Activated gamma-delta T cell (primary cell): ENCODE results near the gene UFD1.

Experiments
- DNase-seq: peaks from one replicate; lab custom pipeline; 2025; lab: John Stamatoyannopoulos, UW

Gene UFD1

GRCh38 chr22:19516378-19517170 is 37.6 kb upstream of the UFD1 start:
- no peak for DNase-seq

DNA sequence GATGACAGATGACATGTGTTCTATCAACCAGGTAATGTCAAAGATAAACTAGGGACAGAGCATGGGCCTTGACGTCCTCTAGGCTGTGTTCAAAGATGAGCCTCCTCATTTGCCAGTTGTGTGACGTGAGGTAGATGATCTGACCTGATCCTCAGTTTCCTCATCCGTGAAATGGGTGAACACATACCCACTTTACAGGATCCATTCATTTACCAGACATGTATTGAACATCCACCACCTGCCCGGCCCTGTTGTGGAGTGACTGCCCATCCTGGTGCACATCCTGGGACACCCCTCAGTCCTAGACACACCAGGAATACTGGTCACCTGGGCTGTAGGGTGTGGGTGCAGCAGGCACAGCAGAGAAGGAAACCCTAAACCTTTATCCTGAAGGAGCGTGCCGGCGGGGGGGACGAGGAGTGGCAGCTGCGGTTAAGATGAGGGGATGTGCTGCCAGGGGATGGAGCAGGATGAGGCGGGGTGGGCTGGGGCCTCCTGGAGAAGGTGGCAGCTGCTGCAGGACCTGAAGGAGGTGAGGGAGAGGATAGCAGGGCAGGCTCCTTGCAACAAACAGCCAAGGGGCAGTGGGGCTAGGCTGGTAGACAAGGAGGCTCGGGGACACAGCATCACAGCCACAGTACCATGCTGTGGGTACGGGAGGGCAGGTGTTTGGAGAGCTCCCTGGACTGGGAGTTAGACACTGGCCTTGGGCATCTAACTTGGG is 36.8 kb upstream of the UFD1 start:
- DNase-seq = no peak

DNA sequence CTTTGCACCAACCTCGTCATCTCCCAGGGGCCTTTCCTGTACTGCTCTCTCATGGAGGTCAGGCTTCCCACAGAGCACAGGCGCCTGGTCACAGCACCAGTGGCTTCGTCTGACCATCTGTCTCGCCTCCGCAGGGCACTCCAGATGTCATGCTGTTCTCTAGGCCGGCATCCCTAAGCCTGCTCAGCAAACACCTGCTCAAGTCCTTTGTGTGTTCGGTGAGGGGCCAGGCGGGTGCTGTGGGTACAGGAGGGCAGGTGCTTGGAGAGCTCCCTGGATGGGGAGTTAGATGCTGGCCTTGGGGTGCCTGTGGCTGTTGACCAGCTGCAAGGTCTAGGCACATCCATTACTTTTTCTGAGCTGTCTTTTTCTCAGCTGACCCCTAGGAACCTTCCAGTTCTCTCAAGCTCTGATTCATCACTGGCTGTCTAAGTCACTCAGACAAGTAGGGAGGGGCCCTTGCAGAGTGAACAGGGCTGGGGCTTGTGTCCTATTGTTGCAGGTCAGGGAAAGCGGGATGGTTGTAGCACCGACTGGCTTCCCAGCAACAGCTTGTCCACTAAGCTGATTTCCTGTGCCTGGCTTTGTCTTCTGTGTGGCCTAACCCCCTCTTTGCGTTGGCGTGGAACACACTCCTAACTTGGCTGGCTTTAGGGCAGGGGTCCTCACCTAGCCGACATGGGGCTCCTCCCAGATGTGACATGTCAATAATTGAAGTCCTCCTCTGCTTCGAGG is 36.0 kb upstream of the UFD1 start:
- no peak for DNase-seq

DNA sequence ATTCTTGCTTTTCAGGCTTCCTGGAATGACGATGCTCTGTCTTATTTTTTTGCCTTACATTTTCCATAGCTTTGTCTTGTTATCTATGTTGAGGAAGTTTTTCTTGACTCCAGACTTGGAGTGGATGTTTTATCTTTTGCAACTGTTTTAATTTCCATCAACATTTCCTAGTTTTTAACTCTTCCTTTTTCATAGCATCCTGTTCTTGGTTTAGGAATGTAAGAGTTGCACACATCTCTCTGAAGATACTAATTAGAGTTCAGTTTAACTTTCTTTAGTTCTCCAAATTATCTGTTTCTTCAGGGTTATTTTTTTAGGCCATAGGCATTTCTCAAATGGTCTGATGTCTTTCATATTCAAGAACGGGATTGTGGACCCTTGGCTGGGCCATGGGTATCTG is 34.8 kb upstream of the UFD1 start:
- DNase-seq = no peak

DNA sequence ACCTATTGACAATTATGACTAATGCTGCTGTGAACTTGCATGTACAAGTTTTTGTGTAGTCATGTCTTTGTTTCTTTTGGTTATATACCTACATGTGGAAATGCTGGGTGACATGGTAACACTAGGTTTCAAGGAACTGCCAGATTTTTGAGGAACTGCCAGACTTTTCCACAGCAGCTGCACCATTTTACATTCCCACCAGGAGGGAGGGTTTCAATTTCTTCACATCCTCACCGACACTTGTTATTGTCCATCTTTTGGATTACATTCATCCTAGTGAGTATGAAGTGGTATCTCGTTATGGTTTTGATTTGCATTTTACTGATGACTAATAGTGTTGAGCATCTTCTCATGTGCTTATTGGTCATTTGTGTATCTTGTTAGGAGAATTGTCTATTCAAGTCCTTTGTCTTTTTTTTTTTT is 31.9 kb upstream of the UFD1 start:
- no peak for DNase-seq

GRCh38 chr22:19509923-19510322 is 30.9 kb upstream of the UFD1 start:
- no peak for DNase-seq

DNA sequence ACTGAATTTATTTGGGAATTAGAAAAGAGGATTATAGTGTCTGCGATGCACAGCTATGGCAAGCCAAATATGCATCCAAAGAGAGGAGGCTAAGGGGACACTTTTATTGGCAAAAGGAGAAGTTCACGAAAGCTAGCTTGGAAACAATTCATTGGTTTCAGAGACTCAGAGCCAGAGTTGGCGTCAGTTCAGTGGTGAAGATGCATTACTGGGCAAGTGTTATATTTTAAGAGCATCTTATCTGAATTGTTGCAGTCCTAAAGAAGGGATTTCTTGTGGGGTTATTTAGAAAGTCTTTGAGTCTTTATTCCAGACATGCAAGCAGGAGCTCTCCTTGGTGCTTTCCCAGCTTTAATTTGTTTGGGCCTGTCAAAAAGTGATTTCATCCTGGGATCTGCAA is 30.2 kb upstream of the UFD1 start:
- no peak for DNase-seq

GRCh38 chr22:19508024-19508776 is 29.2 kb upstream of the UFD1 start:
- DNase-seq = no peak

- DNase-seq = no peak
Measured at GRCh38 chr22:19507534-19507861, 28.5 kb upstream of the UFD1 start.

GRCh38 chr22:19506212-19506611 is 27.2 kb upstream of the UFD1 start:
- DNase-seq = no peak

DNA sequence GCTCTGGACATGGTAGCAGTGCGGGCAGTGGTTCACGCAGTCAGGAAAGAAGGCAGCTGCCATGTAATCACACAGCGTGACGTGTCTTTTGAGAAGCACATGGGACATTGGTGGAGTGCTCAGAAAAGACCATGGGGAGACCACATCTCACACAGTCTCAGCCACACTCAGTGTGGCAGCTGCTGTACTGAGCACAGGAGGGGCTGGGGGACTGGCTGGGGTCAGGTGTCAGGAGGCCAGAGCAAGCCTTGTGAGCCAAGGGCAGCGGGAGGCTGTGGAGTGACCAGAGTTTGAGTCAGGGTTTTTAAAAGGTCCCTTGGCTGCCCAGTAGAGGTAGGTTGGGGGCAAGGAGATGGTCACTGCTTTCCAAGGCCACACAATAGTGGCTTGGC is 26.7 kb upstream of the UFD1 start:
- no peak for DNase-seq

- no peak for DNase-seq
Measured at GRCh38 chr22:19504900-19505734, 26.1 kb upstream of the UFD1 start.

GRCh38 chr22:19503869-19504268 is 24.9 kb upstream of the UFD1 start:
- no peak for DNase-seq

- DNase-seq = no peak
Measured at GRCh38 chr22:19503367-19503766, 24.4 kb upstream of the UFD1 start.

- DNase-seq = no peak
Measured at GRCh38 chr22:19501897-19502447, 23.0 kb upstream of the UFD1 start.

- no peak for DNase-seq
Measured at GRCh38 chr22:19499880-19500242, 20.9 kb upstream of the UFD1 start.

DNA sequence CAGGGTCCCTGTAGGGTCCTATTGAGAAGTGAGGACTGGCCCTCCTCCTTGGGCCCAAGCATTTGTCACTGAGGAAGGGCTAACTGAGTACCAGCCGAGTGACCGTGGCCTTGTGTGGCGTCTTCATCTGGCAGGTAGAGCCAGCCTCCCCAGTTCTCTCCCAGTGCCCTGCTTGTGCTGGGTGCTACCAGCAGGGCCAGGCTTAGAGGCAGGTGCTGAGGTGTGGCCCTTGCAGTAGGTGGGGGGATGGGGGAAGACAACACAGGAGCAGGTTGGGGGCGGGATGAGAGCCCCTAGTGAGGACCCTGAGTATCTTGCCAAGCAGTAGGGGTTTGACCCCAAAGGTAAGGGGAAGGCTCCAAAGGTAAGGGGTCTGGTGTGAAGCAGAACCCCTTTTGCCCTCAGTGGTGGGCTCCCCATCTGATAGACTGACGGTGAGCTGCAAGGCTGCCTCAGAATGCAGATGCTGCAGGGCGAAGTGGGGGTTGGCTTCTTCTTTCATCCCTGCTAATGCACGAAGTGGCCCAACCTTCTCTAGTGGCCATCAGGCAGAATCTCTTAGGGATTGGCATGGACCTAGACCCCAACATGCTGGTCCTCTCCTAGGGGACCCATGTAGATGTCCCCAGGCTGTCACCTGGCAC is 20.4 kb upstream of the UFD1 start:
- no peak for DNase-seq

DNA sequence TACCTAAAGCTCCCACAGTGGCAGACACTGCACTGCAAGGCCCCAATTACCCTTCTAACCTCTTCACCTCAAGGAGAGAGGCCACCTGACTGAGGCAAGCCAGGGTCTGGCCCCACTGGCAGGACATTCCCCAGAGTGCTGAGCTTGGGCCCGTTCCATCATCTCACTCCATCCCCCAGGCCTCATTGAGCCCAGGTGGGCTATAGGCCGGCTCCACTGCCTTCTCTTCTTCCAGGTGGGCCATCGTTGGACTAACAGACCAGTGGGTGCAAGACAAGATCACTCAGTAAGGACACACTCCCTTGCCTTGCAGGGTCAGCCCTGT is 19.8 kb upstream of the UFD1 start:
- DNase-seq = no peak

- DNase-seq = no peak
Measured at GRCh38 chr22:19498154-19498865, 19.3 kb upstream of the UFD1 start.

GRCh38 chr22:19497245-19497644 is 18.3 kb upstream of the UFD1 start:
- DNase-seq = no peak
